Tibial nerve (tissue), 4 donors: ENCODE data around the gene MAFG. TPM values are rescaled to one million over a fixed set of nuclear protein-coding genes. Genes with fewer than 3 reads are reported as not detected.

Experiments
- DNase-seq, 2 donors: peaks; one replicate each; pipeline ENCODE4 v3.0.0-alpha.2; 2019; ENCODE audit warnings: low spot score in 2 of 2
- H3K27ac ChIP-seq, 4 donors: fragments of 200-600 bp; sonication (generic) in 3 of 4; one replicate each; pipeline ENCODE4 v1.5.1; 2017 to 2019; ENCODE audit warnings: mild to moderate bottlenecking in 1 of 4
- H3K27me3 ChIP-seq, 2 donors: fragments of 200-600 bp; sonication (generic) in 1 of 2; one replicate each; pipeline versions ENCODE4 v1.5.1 to v1.6.0; 2017 to 2019
- H3K36me3 ChIP-seq, 3 donors: fragments of 200-600 bp; sonication (generic); one replicate each; pipeline ENCODE4 v1.5.1; 2018 to 2019
- H3K4me1 ChIP-seq, 4 donors: fragments of 200-600 bp; sonication (generic) in 3 of 4; one replicate each; pipeline ENCODE4 v1.5.1; 2017 to 2019
- H3K4me3 ChIP-seq, 4 donors: fragments of 200-600 bp; sonication (generic) in 3 of 4; one replicate each; pipeline ENCODE4 v1.5.1; 2017 to 2019; ENCODE audit warnings: mild to moderate bottlenecking in 1 of 4, moderate library complexity in 1 of 4
- H3K9me3 ChIP-seq, 4 donors: fragments of 200-600 bp; sonication (generic) in 3 of 4; one replicate each; pipeline ENCODE4 v1.5.1; 2017 to 2019
- CTCF ChIP-seq, 5 experiments: fragments of 200-600 bp in 3 of 5; fragments of 450-650 bp in 2 of 5; sonication (generic) in 3 of 5; IDR thresholded peaks; one replicate each; pipeline ENCODE4 v1.5.1; 2016 to 2019; ENCODE audit warnings: antibody characterized with exemption in 5 of 5, mild to moderate bottlenecking in 3 of 5, moderate library complexity in 2 of 5
- EP300 ChIP-seq, 2 donors: sonication (generic); formaldehyde crosslinking; IDR thresholded peaks; one replicate each; pipeline ENCODE4 v1.6.1; 2017; ENCODE audit warnings: antibody characterized with exemption in 2 of 2, mild to moderate bottlenecking in 1 of 2
- POLR2A ChIP-seq, 2 donors: fragments of 450-650 bp; IDR thresholded peaks; one replicate each; pipeline ENCODE4 v1.6.1; 2017; ENCODE audit warnings: antibody characterized with exemption in 2 of 2, mild to moderate bottlenecking in 2 of 2, moderate library complexity in 2 of 2
- WGBS, 2 donors: methylation state at CpG; one replicate each; pipeline ENCODE4 v1.1.5; 2018; 5-methylcytosine and 5-hydroxymethylcytosine counted together
- total RNA-seq, 4 donors: library from RNA; depleted of rRNA; stranded (reverse); fragments of >200 nt; gene quantifications; one replicate each; pipeline ENCODE4 v1.1.0, GENCODE V29; 2016

Gene MAFG
- total RNA-seq, 4 donors from 2014 or later, result 17.9 to 25.5 (median 22.5) TPM

- Histone ChIP-seq H3K36me3 (peaks cover 0 to 68% (median 0%) of the 10 kb centered on the region in 3 donors), H3K9me3 (no peaks in the 10 kb centered on the region)
These were observed 22.1 kb downstream of the MAFG start for GRCh38 chr17:81905424-81905875.

GRCh38 chr17:81904600-81905423 lies 22.7 kb downstream of the MAFG start:
- Histone ChIP-seq H3K36me3 (peaks cover under 1 to 74% (median 2%) of the 10 kb centered on the region in 3 donors), H3K27me3 (peaks cover 0 to 8% of the 10 kb centered on the region in 2 donors), H3K27ac (no peak overlapping the region), H3K9me3 (no peaks in the 10 kb centered on the region), H3K4me3 (no peak overlapping the region), H3K4me1 (peaks cover 0 to 26% (median 10%) of the 10 kb centered on the region in 4 donors)
- TF ChIP-seq EP300 (IDR thresholded peaks at IDR 0.05), result no peak
- TF ChIP-seq POLR2A (IDR thresholded peaks at IDR 0.05), result no peak
- no peak for TF ChIP-seq CTCF (IDR thresholded peaks at IDR 0.05)
- no peak for DNase-seq
- WGBS, 2 donors, result 88 to 92% methylated on average over 19 to 22 of the region's 28 CpGs

More at GRCh38 chr17:81905424-81905875, 22.1 kb downstream of the MAFG start:
- TF ChIP-seq POLR2A (IDR thresholded peaks at IDR 0.05) (no peak), EP300 (IDR thresholded peaks at IDR 0.05) (no peak), CTCF (IDR thresholded peaks at IDR 0.05) (no peak)
- Histone ChIP-seq H3K4me1 (peaks cover 0 to 32% (median 16%) of the 10 kb centered on the region in 4 donors), H3K4me3 (no peak overlapping the region), H3K27ac (no peak overlapping the region), H3K27me3 (peaks cover 0 to 8% of the 10 kb centered on the region in 2 donors)
- 89 to 94% methylated on average over 13 of the region's 16 CpGs for WGBS, 2 donors
- DNase-seq, result no peak

- TF ChIP-seq POLR2A (IDR thresholded peaks at IDR 0.05), result no peak
- no peak for TF ChIP-seq EP300 (IDR thresholded peaks at IDR 0.05)
- TF ChIP-seq CTCF (IDR thresholded peaks at IDR 0.05), result no peak
- peaks cover 2 to 78% (median 4%) of the 10 kb centered on the region in 3 donors for H3K36me3 ChIP-seq
- no peak overlapping the region for H3K4me3 ChIP-seq
- DNase-seq, result no peak
- H3K27ac ChIP-seq, result no peak overlapping the region
- H3K27me3 ChIP-seq, result peaks cover 0 to 8% of the 10 kb centered on the region in 2 donors
- 91 to 93% methylated on average over 18 to 24 of the region's 24 CpGs for WGBS, 2 donors
- no peaks in the 10 kb centered on the region for H3K9me3 ChIP-seq
- peaks cover 0 to 18% (median 9%) of the 10 kb centered on the region in 4 donors for H3K4me1 ChIP-seq
These were observed 23.5 kb downstream of the MAFG start for GRCh38 chr17:81903896-81904599.

GRCh38 chr17:81903415-81903831 lies 24.1 kb downstream of the MAFG start:
- Histone ChIP-seq H3K27me3 (peaks cover 0 to 8% of the 10 kb centered on the region in 2 donors), H3K27ac (peak overlapping the region in 1 of 4 donors; percentile 72), H3K36me3 (peaks cover 2 to 78% (median 4%) of the 10 kb centered on the region in 3 donors), H3K4me1 (peaks cover 0 to 18% (median 9%) of the 10 kb centered on the region in 4 donors), H3K4me3 (no peak overlapping the region), H3K9me3 (no peaks in the 10 kb centered on the region)
- DNase-seq, result no peak
- TF ChIP-seq POLR2A (IDR thresholded peaks at IDR 0.05) (no peak), CTCF (IDR thresholded peaks at IDR 0.05) (no peak), EP300 (IDR thresholded peaks at IDR 0.05) (no peak)
- WGBS, 2 donors, result 93 to 98% methylated on average over 3 to 6 of the region's 10 CpGs
